Hepatocyte (in vitro differentiated cells): ENCODE data around the gene RASA1. TPM values are rescaled to one million over a fixed set of nuclear protein-coding genes. Genes with fewer than 3 reads are reported as not detected.

Experiments
- DNase-seq: peaks from one replicate; pipeline ENCODE4 v3.0.0-alpha.2; 2016; ENCODE audit warnings: low spot score
- H2AFZ ChIP-seq: fragments of 200-600 bp; sonication (generic); 2 replicates; pipeline ENCODE4 v1.6.0; 2016; ENCODE audit warnings: antibody characterized with exemption, mild to moderate bottlenecking
- H3K27ac ChIP-seq: fragments of 200-600 bp; sonication (generic); 2 replicates; pipeline ENCODE4 v1.5.1; 2016; ENCODE audit warnings: mild to moderate bottlenecking
- H3K27me3 ChIP-seq: fragments of 200-600 bp; sonication (generic); 2 replicates; pipeline ENCODE4 v1.6.1; 2016
- H3K36me3 ChIP-seq: fragments of 200-600 bp; sonication (generic); replicated peaks from 2 replicates; pipeline ENCODE4 v1.5.1; 2016; ENCODE audit warnings: low read depth; ENCODE audit not compliant: insufficient read depth
- H3K4me1 ChIP-seq: fragments of 200-600 bp; sonication (generic); 2 replicates; pipeline ENCODE4 v1.5.1; 2016; ENCODE audit warnings: mild to moderate bottlenecking, moderate library complexity; ENCODE audit not compliant: insufficient read depth
- H3K4me2 ChIP-seq: fragments of 200-600 bp; sonication (generic); 2 replicates; pipeline ENCODE4 v1.6.0; 2016
- H3K4me3 ChIP-seq: fragments of 200-600 bp; sonication (generic); 2 replicates; pipeline ENCODE4 v1.5.1; 2016; ENCODE audit warnings: mild to moderate bottlenecking
- H3K79me2 ChIP-seq: fragments of 200-600 bp; sonication (generic); 2 replicates; pipeline ENCODE4 v1.6.0; 2017; ENCODE audit warnings: mild to moderate bottlenecking
- H3K9me2 ChIP-seq: fragments of 200-600 bp; sonication (generic); replicated peaks from 2 replicates; pipeline ENCODE4 v1.6.0; 2017; ENCODE audit warnings: mild to moderate bottlenecking; ENCODE audit not compliant: insufficient read depth
- H3K9me3 ChIP-seq: fragments of 200-600 bp; sonication (generic); 2 replicates; pipeline ENCODE4 v1.5.1; 2016; ENCODE audit warnings: low read depth, mild to moderate bottlenecking
- H4K20me1 ChIP-seq: fragments of 200-600 bp; sonication (generic); 2 replicates; pipeline ENCODE4 v1.6.0; 2016; ENCODE audit warnings: mild to moderate bottlenecking; ENCODE audit not compliant: insufficient read depth, poor library complexity, severe bottlenecking
- CTCF ChIP-seq: fragments of 200-600 bp; sonication (generic); IDR thresholded peaks from 2 replicates; pipeline ENCODE4 v1.5.1; 2016; ENCODE audit warnings: antibody characterized with exemption, mild to moderate bottlenecking; ENCODE audit not compliant: poor library complexity
- EZH2 ChIP-seq: fragments of 200-600 bp; sonication (generic); IDR thresholded peaks from 2 replicates; pipeline ENCODE4 v1.6.1; 2016; ENCODE audit warnings: antibody characterized with exemption, mild to moderate bottlenecking, borderline replicate concordance
- EZH2phosphoT487 ChIP-seq: fragments of 200-600 bp; sonication (generic); IDR thresholded peaks from one replicate; pipeline ENCODE4 v1.6.1; 2018; ENCODE audit warnings: antibody characterized with exemption, mild to moderate bottlenecking, low read depth, moderate library complexity; ENCODE audit not compliant: unreplicated experiment, severe bottlenecking
- WGBS: methylation state at CpG from one replicate; pipeline ENCODE4 v1.1.6; 2016; ENCODE audit warnings: low lambda C conversion rate; ENCODE audit errors: missing lambda C conversion rate; 5-methylcytosine and 5-hydroxymethylcytosine counted together
- polyA plus RNA-seq: library from polyadenylated mRNA; unstranded; fragments of >200 nt; fragmentation: Nextera tagmentation; extraction: Ambion mirVana; gene quantifications from 2 replicates; pipeline ENCODE4 v1.2.1, GENCODE V29; 2016
- total RNA-seq: library from RNA; depleted of rRNA; stranded (reverse); fragments of >200 nt; gene quantifications from 2 replicates; pipeline ENCODE4 v1.2.3, GENCODE V29; 2014

RASA1 gene
- total and polyA plus RNA-seq, 2 experiments from 2014 or later, result 13.7 to 33.5 TPM

- peak; percentile 13 for DNase-seq
- TF ChIP-seq CTCF, result no peak
- TF ChIP-seq EZH2phosphoT487, result no peak
- TF ChIP-seq EZH2, result no peak
- Histone ChIP-seq H3K36me3 (no peaks in the 10 kb centered on the region), H3K9me3 (no peaks in the 10 kb centered on the region), H3K4me1 (no peaks in the 10 kb centered on the region), H2AFZ (no peak overlapping the region), H3K79me2 (no peaks in the 10 kb centered on the region), H3K4me2 (no peak overlapping the region), H3K27ac (no peak overlapping the region), H3K9me2 (no peaks in the 10 kb centered on the region), H3K4me3 (no peak overlapping the region), H3K27me3 (no peaks in the 10 kb centered on the region), H4K20me1 (no peaks in the 10 kb centered on the region)
- WGBS, result 82% methylated on average over 3 of the region's 3 CpGs
These were observed 24.4 kb upstream of the RASA1 start for GRCh38 chr5:87243161-87243844.

- TF ChIP-seq EZH2phosphoT487, result no peak
- no peak for TF ChIP-seq EZH2
- TF ChIP-seq CTCF, result no peak
- no peak overlapping the region for H3K4me3 ChIP-seq
- no peak overlapping the region for H3K4me2 ChIP-seq
- H3K9me3 ChIP-seq, result no peaks in the 10 kb centered on the region
- no peak for DNase-seq
- WGBS, result 89% methylated on average over 2 of the region's 2 CpGs
- no peaks in the 10 kb centered on the region for H3K9me2 ChIP-seq
- H4K20me1 ChIP-seq, result no peaks in the 10 kb centered on the region
- no peak overlapping the region for H2AFZ ChIP-seq
- no peaks in the 10 kb centered on the region for H3K36me3 ChIP-seq
- no peaks in the 10 kb centered on the region for H3K4me1 ChIP-seq
- H3K27ac ChIP-seq, result no peak overlapping the region
- H3K27me3 ChIP-seq, result no peaks in the 10 kb centered on the region
- H3K79me2 ChIP-seq, result no peaks in the 10 kb centered on the region
These were observed 22.2 kb upstream of the RASA1 start for GRCh38 chr5:87245451-87245850.

GRCh38 chr5:87246061-87246460 lies 21.6 kb upstream of the RASA1 start:
- Histone ChIP-seq H3K9me3 (no peaks in the 10 kb centered on the region), H3K27ac (no peak overlapping the region), H3K4me1 (no peaks in the 10 kb centered on the region), H4K20me1 (no peaks in the 10 kb centered on the region), H3K36me3 (no peaks in the 10 kb centered on the region), H2AFZ (no peak overlapping the region), H3K9me2 (no peaks in the 10 kb centered on the region), H3K4me2 (no peak overlapping the region), H3K27me3 (no peaks in the 10 kb centered on the region), H3K4me3 (no peak overlapping the region), H3K79me2 (no peaks in the 10 kb centered on the region)
- TF ChIP-seq CTCF, result no peak
- no peak for TF ChIP-seq EZH2
- DNase-seq, result no peak

- Histone ChIP-seq H2AFZ (no peak overlapping the region), H3K4me3 (no peak overlapping the region), H3K36me3 (no peaks in the 10 kb centered on the region), H3K4me2 (no peak overlapping the region), H3K27ac (no peak overlapping the region), H3K9me2 (no peaks in the 10 kb centered on the region), H4K20me1 (no peaks in the 10 kb centered on the region), H3K27me3 (no peaks in the 10 kb centered on the region), H3K79me2 (no peaks in the 10 kb centered on the region), H3K4me1 (no peaks in the 10 kb centered on the region), H3K9me3 (no peaks in the 10 kb centered on the region)
- DNase-seq, result no peak
- over 99% methylated on average over 16 of the region's 16 CpGs for WGBS
- no peak for TF ChIP-seq EZH2
These were observed 15.4 kb upstream of the RASA1 start for GRCh38 chr5:87252283-87252605.
